HepG2 (cell line): ENCODE data around the gene DNAJC19. TPM values are rescaled to one million over a fixed set of nuclear protein-coding genes. Genes with fewer than 3 reads are reported as not detected.

Experiments used
- AKNA ChIP-seq: sonication (generic); formaldehyde crosslinking; IDR thresholded peaks from 2 replicates; pipeline ENCODE4 v1.4.0; 2020; ENCODE audit warnings: missing genetic modification reagents, borderline replicate concordance
- CREB3 ChIP-seq: sonication (generic); formaldehyde crosslinking; IDR thresholded peaks from 2 replicates; pipeline ENCODE4 v1.5.0; 2020; ENCODE audit warnings: missing genetic modification reagents
- DRAP1 ChIP-seq: IDR thresholded peaks from 2 replicates; pipeline ENCODE4 v1.6.1; 2016; ENCODE audit warnings: missing genetic modification reagents, missing compliant biosample characterization
- E2F5 ChIP-seq: sonication (generic); formaldehyde crosslinking; conservative IDR thresholded peaks from 2 replicates; pipeline ENCODE4 v1.4.0; 2020; ENCODE audit warnings: missing genetic modification reagents
- KLF11 ChIP-seq: IDR thresholded peaks from 2 replicates; pipeline ENCODE4 v1.6.1; 2016; ENCODE audit warnings: missing compliant biosample characterization
- MTA3 ChIP-seq: sonication (generic); formaldehyde crosslinking; IDR thresholded peaks from 2 replicates; pipeline ENCODE4 v1.4.0; 2020; ENCODE audit warnings: missing genetic modification reagents
- MYNN ChIP-seq: sonication (generic); formaldehyde crosslinking; IDR thresholded peaks from 2 replicates; pipeline ENCODE4 v1.4.0; 2020; ENCODE audit warnings: mild to moderate bottlenecking, low read depth, missing genetic modification reagents
- NR2F6 ChIP-seq, 2 experiments: IDR thresholded peaks; 2 replicates each; pipeline ENCODE4 v1.6.1; 2016; ENCODE audit warnings: antibody characterized with exemption in 1 of 2, mild to moderate bottlenecking in 1 of 2
- PHF5A ChIP-seq: IDR thresholded peaks from one replicate; pipeline ENCODE4 v1.6.1; 2018; ENCODE audit warnings: low read depth, missing genetic modification reagents; ENCODE audit not compliant: unreplicated experiment
- PPARG ChIP-seq: conservative IDR thresholded peaks from 2 replicates; pipeline ENCODE4 v1.6.1; 2016; ENCODE audit warnings: missing biosample characterization, missing genetic modification reagents
- RBM39 ChIP-seq: fragments of 200-400 bp; formaldehyde crosslinking; IDR thresholded peaks from one replicate; pipeline ENCODE4 v1.6.1; 2018; ENCODE audit warnings: antibody characterized with exemption, mild to moderate bottlenecking, low read depth, low read length; ENCODE audit not compliant: poor library complexity, severe bottlenecking
- SNAPC2 ChIP-seq: sonication (generic); formaldehyde crosslinking; IDR thresholded peaks from 2 replicates; pipeline ENCODE4 v1.8.1; 2022; ENCODE audit warnings: mild to moderate bottlenecking, missing genetic modification reagents
- THYN1 ChIP-seq: sonication (generic); formaldehyde crosslinking; IDR thresholded peaks from 2 replicates; pipeline ENCODE4 v1.8.1; 2023; ENCODE audit warnings: low read depth, mild to moderate bottlenecking, moderate library complexity, missing genetic modification reagents, borderline replicate concordance
- YEATS2 ChIP-seq: sonication (generic); formaldehyde crosslinking; IDR thresholded peaks from 2 replicates; pipeline ENCODE4 v1.4.0; 2020; ENCODE audit warnings: missing genetic modification reagents, borderline replicate concordance
- ZNF24 ChIP-seq: fragments of 450-650 bp; IDR thresholded peaks from 2 replicates; pipeline ENCODE4 v1.6.1; 2017; ENCODE audit warnings: antibody characterized with exemption, mild to moderate bottlenecking
- ZNF33B ChIP-seq: sonication (generic); formaldehyde crosslinking; IDR thresholded peaks from 2 replicates; pipeline ENCODE4 v1.5.1; 2020; ENCODE audit warnings: mild to moderate bottlenecking, missing genetic modification reagents
- ZNF768 ChIP-seq: sonication (generic); formaldehyde crosslinking; IDR thresholded peaks from 2 replicates; pipeline ENCODE4 v1.4.0; 2020; ENCODE audit warnings: missing genetic modification reagents
- polyA plus RNA-seq, 8 experiments: library from polyadenylated mRNA; depleted of rRNA in 3 of 8; stranded (reverse) in 7 of 8; unstranded in 1 of 8; fragments of >200 nt; fragmentation: Illumina TruSeq in 4 of 8; extraction: Trizol in 4 of 8; gene quantifications; 2 replicates each; pipeline versions ENCODE4 v1.2.1 to v1.2.3, GENCODE V29; 2011 to 2016; ENCODE audit warnings: low read depth in 4 of 8, missing spikeins in 1 of 8, mixed read lengths in 1 of 8; ENCODE audit not compliant: insufficient read depth in 1 of 8
- total RNA-seq, 5 experiments: library from RNA; depleted of rRNA; stranded (reverse); fragments of >200 nt; fragmentation: Illumina TruSeq; extraction: Trizol; gene quantifications; 2 replicates each; pipeline ENCODE4 v1.2.3, GENCODE V29; 2016; ENCODE audit warnings: low read depth in 1 of 5

Gene DNAJC19
- total and polyA plus RNA-seq, 2 of the 13 experiments (the other 11 are each of a cell fraction or from before 2014, with no cell fraction given) = 51.1 to 75.8 TPM

GRCh38 chr3:180989291-180990163 is at the start of gene DNAJC19 (continued):
- TF ChIP-seq PHF5A (CRISPR knock-in tag) (no peak), AKNA (CRISPR knock-in tag) (no peak), MYNN (no peak), DRAP1 (CRISPR knock-in tag) (peak; percentile 86), MTA3 (CRISPR knock-in tag) (no peak), YEATS2 (CRISPR knock-in tag) (peak; percentile 91), SNAPC2 (no peak; the same call in 1 of the 2 replicates), ZNF33B (CRISPR knock-in tag) (no peak; the same call in 1 of the 2 replicates), THYN1 (no peak), RBM39 (peak; percentile 55), NR2F6 (IDR thresholded peaks at IDR 0.05) (peak; percentile 28; the same call in 1 of the 2 replicates), NR2F6 (CRISPR knock-in tag; IDR thresholded peaks at IDR 0.05) (peak; percentile 27; the same call in 1 of the 2 replicates), KLF11 (CRISPR knock-in tag) (no peak), ZNF24 (no peak), CREB3 (CRISPR knock-in tag) (no peak), ZNF768 (CRISPR knock-in tag) (peak; percentile 74; the same call in 1 of the 2 replicates), PPARG (no peak; the same call in 1 of the 2 replicates), E2F5 (CRISPR knock-in tag) (peak; percentile 44; the same call in 1 of the 2 replicates)
